ENCODE data around the gene ISG20.

DNA sequence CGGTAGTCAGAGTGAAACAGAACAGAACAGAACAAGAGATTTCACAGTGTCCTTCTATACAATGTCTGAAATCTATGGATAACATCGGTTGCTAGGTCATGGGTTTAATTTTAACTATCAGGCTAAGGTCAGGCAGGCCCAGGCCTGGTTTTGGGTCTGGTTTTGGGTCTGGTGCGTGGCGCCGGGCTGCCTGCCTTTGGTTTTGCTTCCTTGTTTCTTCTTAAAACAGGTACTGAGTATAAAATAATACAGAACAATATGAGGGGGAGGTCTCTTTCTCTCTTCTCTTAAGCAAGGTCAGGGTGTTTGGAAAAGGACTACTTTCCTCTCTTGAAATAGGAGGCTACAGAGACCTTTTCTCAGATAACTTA lies 16.2 kb upstream of the ISG20 start:
- TF ChIP-seq, protein P1, sequence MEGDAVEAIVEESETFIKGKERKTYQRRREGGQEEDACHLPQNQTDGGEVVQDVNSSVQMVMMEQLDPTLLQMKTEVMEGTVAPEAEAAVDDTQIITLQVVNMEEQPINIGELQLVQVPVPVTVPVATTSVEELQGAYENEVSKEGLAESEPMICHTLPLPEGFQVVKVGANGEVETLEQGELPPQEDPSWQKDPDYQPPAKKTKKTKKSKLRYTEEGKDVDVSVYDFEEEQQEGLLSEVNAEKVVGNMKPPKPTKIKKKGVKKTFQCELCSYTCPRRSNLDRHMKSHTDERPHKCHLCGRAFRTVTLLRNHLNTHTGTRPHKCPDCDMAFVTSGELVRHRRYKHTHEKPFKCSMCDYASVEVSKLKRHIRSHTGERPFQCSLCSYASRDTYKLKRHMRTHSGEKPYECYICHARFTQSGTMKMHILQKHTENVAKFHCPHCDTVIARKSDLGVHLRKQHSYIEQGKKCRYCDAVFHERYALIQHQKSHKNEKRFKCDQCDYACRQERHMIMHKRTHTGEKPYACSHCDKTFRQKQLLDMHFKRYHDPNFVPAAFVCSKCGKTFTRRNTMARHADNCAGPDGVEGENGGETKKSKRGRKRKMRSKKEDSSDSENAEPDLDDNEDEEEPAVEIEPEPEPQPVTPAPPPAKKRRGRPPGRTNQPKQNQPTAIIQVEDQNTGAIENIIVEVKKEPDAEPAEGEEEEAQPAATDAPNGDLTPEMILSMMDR (IDR thresholded peaks at IDR 0.05) = no peak
- no peak for TF ChIP-seq POLR2A (IDR thresholded peaks at IDR 0.05)

All from right lobe of liver (tissue), 4 donors.